GM18498 (cell line): ENCODE results near the gene ENPEP.
"Not testable (repeated sequence)": the region's sequence is repeated elsewhere in the genome, so short reads cannot be mapped to it uniquely, and the experiment has no call there.

Experiments
- ATAC-seq: cut with Tn5 transposase; IDR thresholded peaks from one replicate; pipeline ENCODE4 v1.9.1; 2021; ENCODE audit warnings: mild to moderate bottlenecking, moderate library complexity; ENCODE audit not compliant: unreplicated experiment

ENPEP gene, protein sequence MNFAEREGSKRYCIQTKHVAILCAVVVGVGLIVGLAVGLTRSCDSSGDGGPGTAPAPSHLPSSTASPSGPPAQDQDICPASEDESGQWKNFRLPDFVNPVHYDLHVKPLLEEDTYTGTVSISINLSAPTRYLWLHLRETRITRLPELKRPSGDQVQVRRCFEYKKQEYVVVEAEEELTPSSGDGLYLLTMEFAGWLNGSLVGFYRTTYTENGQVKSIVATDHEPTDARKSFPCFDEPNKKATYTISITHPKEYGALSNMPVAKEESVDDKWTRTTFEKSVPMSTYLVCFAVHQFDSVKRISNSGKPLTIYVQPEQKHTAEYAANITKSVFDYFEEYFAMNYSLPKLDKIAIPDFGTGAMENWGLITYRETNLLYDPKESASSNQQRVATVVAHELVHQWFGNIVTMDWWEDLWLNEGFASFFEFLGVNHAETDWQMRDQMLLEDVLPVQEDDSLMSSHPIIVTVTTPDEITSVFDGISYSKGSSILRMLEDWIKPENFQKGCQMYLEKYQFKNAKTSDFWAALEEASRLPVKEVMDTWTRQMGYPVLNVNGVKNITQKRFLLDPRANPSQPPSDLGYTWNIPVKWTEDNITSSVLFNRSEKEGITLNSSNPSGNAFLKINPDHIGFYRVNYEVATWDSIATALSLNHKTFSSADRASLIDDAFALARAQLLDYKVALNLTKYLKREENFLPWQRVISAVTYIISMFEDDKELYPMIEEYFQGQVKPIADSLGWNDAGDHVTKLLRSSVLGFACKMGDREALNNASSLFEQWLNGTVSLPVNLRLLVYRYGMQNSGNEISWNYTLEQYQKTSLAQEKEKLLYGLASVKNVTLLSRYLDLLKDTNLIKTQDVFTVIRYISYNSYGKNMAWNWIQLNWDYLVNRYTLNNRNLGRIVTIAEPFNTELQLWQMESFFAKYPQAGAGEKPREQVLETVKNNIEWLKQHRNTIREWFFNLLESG

DNA sequence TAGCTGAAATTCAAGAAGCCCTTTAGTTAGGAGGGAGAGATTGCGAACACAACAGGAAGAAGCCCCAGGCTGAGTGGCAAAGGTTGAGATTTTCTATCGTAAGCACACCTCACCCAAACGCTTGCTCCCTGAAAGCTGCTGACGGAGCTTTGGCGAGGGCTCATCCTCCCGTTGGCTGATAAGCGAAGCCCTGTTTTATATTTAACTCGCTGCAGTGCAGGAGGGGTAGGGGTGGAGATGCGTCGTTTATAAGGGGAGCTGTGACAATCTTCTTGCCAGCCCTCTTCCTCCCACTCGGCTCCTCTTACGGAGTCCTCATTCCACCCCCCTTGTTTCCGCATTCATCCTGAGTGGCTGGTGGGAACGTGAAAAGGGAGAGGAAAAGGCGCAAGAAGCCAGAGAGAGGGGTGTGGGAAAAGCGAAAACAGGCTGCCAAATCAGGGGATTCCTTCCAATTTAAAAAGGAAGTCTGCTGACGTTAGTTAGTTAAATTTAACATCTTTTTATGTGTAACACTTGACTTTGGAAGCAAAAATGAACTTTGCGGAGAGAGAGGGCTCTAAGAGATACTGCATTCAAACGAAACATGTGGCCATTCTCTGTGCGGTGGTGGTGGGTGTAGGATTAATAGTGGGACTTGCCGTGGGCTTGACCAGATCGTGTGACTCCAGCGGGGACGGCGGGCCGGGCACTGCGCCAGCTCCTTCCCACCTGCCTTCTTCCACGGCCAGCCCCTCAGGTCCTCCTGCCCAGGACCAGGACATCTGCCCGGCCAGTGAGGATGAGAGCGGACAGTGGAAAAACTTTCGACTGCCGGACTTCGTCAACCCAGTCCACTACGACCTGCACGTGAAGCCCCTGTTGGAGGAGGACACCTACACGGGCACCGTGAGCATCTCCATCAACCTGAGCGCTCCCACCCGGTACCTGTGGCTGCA, at the start of gene ENPEP:
ENPEP (plus strand) TSS at position 275 of the 938 bp plus-strand sequence; CDS start at position 535, 260 bp downstream.
- no peak for ATAC-seq

DNA sequence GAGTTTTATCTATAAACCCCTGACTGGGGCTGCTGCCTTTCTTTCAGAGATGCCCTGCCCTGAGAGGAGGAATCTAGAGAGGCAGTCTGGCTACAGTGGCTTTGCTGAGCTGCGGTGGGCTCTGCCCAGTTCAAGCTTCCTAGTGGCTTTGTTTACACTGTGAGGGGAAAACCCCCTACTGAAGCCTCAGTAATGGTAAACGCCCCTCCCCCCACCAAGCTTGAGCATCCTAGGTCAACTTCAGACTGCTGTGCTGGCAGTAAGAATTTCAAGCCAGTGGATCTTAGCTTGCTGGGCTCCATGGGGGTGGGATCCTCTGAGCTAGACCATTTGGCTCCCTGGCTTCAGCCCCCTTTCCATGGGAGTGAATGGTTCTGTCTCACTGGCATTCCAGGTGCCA, 44.1 kb upstream of the ENPEP start:
- ATAC-seq, result not testable (repeated sequence)

DNA sequence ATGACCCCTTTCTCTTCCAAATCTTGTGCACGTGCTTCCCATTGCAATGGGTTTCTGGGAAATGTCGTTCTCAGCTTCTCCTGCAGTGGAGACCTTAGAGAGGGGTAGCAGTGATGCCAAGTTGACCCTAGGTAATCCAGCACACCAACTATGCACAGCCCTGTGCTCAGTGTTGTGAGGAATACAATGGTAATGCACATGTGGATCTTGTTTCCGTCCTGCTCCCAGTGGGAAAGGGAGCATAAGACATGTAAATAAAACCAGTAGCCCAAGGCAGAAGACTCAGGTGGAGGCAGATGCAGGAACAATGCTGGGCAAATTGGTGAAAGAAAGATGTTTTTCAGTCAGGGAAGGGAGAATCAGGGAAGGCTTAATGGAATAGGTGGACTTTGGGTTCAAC, 38.7 kb upstream of the ENPEP start:
- not testable (repeated sequence) for ATAC-seq

DNA sequence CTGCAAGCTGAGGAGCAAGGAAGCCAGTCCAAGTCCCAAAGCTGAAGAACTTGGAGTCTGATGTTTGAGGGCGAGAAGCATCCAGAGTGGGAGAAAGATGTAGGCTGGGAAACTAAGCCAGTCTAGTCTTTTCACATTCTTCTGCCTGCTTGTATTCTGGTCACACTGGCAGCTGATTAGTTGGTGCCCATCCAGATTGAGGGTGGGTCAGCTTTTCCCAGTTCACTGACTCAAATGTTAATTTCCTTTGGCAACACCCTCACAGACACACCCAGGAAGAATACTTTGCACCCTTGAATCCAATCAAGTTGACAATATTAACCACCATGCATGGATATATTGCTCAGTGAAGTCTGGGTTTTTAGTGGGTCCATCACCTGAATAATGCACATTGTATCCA, 36.7 kb upstream of the ENPEP start:
- ATAC-seq, result not testable (repeated sequence)

DNA sequence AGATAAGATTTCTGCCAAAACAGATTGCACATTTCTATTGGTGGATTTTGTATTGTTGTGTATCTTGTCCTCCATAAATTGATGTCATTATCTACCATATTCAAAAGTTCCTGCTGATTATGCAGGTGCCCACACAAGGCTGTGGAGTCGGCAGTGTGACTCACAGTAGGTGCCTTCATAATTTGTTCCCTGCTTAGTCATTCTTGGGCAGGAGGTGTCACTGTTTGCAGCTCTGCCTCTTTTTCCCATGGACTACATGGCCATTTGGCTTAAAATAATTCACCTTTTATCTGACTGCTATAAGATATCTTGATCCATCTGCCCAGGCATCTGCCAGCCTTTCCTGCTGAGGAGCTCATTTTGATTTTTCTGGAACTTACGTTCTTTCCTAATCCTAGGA, 33.6 kb upstream of the ENPEP start:
- no peak for ATAC-seq

DNA sequence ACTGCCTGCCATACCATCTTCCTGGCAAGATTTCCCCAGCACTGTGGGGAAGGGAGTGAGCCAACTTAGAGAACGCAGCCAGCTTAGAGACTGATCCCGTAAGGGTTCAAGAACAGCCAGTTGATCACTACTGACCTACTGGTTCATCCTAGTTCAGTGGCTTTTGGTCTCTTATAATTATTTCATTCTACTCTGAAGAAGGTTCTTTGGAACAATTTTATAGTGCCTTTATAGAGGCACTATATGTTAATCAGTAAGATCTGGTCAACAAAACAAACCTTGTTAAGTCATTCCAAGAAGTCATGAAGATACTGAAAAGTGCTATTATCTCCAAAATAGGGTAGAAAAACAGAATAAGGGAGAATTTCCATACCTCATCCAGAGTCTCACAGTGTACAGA, 33.2 kb upstream of the ENPEP start:
- no peak for ATAC-seq

DNA sequence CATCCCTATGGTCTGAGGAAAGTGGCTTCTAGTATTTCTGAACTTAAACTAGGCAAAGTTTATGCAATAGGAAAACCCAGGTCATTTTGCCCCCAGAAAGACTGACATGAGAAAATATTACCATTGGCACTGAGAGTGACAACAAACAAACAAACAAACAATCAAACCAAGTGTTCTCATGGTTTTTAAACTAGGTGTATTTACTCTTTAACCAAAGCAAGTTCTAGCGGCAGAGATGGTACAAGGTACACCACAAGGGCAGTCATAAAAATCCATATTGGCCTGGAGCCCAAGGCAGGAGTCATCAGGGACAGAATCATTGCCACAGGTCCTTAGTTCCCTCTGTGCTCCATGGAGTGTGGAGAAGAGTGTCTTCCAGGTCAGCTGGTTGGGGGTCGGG, 26.0 kb upstream of the ENPEP start:
- ATAC-seq, result no peak

DNA sequence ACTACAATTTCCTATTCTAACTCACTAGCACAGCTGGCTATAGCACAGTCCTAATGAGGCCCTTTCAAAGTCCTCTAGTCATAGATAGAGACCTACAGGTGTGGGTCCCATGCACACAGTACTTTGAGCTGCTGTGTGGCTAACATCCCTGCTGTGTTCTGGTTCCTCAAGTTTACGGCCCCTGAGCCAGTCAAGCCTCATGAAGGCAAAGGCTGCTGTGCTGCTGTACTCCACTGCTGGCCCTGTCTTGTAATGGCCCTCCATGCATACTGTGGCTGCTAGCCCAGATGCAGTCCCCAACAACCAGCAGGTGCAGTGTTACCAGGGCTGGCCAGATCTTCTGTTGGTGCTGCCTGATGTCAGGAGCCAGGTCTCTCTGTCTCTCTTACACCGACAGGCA, 23.4 kb upstream of the ENPEP start:
- no peak for ATAC-seq

DNA sequence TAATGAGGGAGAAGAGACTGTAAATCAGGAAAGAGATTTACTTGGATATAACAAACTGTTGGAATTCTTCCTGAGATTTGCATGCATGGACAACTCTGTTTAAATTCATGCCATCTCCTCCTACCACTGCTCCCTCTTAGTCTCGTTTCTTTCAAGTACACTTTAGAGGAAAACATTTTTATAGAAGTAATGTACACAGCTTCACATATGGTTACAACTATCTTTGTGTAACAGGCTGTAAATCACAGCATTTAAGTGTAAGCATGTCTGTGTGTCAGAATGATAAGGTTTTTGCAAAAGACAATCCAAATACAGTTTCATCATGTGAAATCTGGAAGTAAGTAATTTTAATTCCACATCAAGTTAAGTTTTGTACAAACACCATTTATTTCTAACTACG, 21.5 kb upstream of the ENPEP start:
- no peak for ATAC-seq

DNA sequence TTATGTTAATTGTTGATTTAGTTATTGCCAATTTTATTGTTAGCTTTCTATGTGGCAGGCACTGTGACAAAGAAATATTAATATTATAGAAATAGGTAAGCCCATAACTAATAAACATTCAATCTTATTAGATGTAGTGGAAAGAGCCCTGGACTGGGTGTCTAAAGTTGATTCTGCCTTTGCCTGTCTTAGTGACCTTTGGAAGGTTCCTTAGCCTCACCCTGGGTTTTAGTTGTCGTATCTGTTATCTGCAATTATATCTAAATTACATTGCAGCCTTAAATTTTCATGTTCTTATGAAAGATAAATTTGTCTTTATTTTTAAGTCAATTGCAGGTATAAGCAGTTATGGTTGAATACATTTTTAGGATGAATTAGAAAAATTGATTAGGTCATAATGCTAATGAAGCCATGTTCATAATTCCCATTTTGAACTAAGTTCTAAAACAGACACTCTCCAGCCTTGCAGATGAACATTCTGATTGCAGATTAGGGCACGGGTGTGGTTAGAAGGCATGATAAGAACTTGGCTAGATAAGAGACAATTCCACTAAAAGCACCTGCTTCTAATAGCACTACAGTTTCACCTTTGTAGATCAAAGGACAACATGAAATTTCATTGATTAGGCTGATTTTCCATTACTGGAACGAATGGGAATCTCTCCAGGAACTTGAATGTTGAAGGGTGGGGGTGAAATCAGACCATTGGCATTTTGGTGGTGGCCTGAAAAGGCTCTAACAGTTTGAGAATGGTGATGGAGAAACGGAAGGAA, 17.3 kb upstream of the ENPEP start:
- no peak for ATAC-seq

DNA sequence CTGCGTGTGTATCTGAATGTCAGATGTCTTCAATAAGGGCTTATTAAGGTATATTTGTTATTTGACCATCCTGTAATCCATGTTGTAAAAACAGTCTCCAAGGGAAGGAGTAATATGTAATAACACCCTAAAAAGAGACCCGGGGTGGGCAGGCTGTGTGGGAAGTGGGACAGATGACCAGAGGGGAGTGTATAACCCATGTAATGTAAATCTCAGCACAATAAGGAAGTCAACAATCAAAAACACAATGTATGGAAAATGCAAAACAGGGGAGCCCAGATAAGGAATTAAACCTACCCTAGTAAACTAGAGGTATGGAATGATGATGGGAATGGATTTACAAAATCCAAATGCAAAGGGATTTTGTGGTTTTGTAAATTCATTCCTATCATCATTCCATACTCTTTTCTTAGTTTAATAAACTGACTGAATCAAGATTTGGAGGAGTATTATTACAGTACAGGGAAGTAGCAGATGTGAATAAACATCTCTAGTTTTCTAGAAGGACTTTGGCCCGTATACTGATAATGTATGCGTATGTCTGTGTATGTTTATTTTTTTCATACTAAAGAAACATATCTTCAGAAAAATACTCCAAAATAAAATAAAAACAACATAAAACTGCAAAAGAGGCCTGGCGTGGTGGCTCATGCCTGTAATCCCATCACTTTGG, 15.7 kb upstream of the ENPEP start:
- ATAC-seq, result no peak

DNA sequence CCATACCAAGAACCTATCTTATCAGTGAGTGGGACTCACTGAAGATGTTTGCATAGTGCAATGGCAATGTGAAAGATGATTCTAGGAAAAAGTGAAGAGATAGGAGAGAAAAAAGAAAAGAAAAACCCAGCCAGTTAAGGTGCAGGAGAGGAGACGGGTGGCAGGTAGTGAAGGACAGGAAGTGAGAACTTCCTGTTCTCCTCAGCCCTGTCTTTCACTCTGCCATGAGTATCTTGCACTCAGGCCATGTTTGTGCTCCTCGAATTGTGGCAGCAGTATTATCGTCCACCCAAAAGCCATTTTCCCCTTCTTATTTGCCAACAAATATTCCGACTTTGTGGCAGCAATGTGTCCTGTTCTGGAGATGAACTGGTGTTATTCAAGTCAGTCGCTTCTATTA, 8.6 kb upstream of the ENPEP start:
- no peak for ATAC-seq

DNA sequence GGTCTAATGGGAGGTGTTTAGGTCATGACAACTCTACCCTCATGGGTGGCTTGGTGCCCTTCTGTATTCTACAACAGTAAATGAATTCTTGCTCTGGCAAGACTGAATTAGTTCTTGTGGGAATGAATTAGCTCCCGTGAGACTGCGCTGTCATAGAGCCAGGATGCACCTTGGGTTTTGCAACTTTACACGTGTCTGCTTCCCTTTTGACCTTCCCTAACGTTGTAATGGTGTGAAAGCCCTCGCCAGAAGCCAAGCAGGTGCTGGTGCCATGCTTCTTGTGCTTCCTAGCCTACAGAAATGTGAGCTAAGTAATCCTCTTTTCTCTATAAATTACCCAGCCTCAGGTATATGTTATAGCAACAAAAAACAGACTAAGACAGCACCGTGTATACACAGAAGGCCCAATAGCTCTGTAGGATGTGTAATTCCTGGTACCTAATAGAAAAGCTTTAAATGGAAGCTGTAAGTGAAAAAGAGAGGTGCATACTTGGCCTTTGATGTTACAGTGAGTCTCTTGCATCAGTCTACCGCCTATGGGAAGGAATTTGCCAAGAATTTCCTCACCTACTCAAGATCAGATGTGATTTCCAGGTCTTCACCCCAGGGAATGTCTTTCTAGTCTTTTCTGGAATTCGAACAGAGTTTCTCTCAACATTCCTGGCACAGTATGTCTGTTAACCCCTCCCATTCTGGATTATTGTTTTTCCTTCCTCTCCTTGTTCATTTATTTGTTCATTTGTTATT, 3.2 kb upstream of the ENPEP start:
- ATAC-seq, result no peak

DNA sequence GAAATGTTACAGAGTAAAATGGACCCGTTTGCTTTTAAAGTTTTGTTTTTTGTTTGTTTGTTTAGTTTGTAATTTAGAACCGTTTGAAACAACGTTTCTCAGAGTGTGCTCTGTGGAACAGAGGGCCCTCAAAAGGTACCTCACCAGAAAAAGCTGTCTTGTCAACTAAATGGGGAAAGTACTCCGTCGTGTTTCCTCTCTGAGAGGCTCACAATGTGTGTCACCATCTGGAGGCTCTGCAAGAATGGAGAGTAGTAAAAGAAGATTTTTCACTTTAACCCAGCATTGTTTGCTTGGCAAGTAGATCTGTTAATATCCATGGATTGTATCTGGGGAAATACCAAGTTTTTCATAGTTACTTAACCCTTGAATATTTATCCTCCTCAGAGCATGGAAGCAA, 1.5 kb upstream of the ENPEP start:
- no peak for ATAC-seq

DNA sequence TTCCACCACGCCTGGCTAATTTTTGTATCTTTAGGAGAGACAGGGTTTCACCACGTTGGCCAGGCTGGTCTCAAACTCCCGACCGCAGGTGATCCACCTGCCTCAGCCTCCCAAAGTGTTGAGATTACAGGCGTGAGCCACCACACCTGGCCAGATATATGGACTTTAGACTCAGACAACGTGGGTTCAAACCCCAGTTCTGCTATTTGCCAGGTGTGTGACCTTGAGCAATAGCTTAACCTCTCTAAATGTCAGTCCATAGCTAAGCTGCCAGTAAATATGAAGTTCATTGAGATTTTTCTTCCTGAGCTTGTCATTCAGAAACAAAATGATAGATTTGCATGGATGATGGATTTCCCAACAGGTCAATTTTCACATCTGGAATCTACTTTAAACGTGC, 875 bp upstream of the ENPEP start:
- ATAC-seq, result not testable (repeated sequence)

DNA sequence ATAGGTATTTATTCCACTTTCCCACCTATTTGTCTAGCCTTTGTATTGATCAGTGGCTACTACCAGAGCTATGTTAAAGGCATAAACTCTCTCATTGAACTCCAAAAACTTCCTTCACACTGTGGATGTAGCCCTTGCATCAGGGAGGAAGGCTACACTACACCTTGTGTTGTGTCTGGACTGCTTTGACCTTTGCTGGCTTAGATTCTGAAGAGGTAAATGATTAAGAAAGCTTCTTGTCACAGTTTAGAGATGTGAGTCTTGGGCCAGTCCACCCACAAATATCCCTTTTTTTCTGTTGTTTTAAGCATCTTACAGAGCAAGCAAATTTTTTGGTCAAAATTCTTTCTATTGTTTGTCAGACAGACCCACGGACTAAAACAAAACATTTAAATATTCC, 1.9 kb downstream of the ENPEP start:
- no peak for ATAC-seq

DNA sequence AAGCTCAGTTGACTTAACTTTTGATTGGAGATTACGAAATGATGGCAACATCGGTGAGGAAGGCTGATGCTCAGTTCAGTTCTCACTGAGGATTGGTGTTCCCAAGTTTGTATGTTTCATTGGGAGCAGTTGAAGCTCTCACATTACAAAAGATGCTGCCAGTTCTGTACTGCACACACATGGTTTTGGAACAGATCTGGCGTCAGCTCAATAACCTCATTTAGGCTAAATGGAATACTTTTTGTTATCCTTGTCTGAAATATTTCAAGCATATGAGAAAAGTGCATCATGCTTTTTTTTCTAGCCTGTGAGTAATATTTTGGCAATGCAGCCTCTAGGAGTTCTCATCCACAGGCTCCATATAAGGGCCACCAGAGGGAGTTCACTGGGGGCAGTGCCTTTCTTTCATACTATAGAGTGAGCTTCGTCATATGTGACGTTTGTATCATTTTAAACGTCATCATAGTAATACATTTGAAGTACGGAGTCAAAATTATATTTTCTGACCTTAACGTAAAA, 4.1 kb downstream of the ENPEP start:
- ATAC-seq, result no peak

DNA sequence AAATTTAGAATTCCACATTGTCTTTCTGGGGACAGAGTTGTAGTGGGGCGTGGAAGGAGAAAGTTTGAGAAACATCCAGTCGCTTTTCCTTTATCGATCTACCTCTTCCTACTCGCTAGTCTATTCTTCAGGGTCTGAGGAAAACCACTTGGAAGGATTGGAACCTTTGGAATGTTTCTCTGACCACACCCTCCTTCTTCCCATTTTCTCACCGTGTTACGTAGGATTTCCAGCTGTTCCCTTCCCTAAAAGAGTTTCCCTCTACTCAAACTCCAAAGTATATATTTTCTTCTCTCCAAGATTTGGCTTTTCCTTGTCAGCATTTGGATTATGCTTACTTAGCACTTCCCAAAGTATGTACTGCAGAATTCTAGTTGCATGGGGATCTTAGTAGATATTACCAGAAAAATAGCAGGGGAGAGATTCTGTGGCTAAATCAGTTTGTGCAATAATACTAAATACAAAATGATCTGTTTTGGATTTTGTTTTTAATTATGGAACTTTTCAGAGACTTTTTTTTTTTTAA, 4.9 kb downstream of the ENPEP start:
- ATAC-seq, result no peak
